ENCODE measurements around the gene FLG2. TPM values are rescaled to one million over a fixed set of nuclear protein-coding genes. Genes with fewer than 3 reads are reported as not detected.

Gene FLG2
- total RNA-seq, 6 experiments from 2014 or later: not detected

DNA sequence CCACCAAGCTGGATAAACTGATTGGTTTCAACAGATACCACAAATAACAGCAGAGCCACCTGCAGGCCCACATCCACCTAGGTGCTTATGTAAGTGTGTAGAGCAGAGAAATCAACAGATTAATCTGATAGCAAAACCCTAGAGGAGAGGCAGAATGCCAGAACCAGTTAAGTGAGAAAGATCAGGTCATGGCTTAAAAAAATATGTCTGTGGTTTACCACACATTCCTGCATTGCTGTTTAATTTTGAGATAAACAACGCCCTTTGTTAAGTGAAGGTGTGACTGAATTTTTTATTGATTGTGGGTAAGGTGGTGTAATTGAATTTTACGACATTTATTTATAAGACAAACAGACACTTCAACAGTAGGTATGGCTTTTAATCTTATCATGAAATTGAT, 33.1 kb upstream of the FLG2 start:
- Mint-ChIP-seq H3K27me3 (ENCODE audit: insufficient read depth) (peaks cover 1% of the 10 kb centered on the region; the same call in 1 of the 2 replicates), H3K4me3 (no peak overlapping the region), H3K36me3 (ENCODE audit: low read depth) (no peaks in the 10 kb centered on the region), H3K27ac (no peak overlapping the region), H3K9me3 (peaks cover 10% of the 10 kb centered on the region), H3K4me1 (ENCODE audit: low read depth) (no peaks in the 10 kb centered on the region)
- TF ChIP-seq, protein P1, sequence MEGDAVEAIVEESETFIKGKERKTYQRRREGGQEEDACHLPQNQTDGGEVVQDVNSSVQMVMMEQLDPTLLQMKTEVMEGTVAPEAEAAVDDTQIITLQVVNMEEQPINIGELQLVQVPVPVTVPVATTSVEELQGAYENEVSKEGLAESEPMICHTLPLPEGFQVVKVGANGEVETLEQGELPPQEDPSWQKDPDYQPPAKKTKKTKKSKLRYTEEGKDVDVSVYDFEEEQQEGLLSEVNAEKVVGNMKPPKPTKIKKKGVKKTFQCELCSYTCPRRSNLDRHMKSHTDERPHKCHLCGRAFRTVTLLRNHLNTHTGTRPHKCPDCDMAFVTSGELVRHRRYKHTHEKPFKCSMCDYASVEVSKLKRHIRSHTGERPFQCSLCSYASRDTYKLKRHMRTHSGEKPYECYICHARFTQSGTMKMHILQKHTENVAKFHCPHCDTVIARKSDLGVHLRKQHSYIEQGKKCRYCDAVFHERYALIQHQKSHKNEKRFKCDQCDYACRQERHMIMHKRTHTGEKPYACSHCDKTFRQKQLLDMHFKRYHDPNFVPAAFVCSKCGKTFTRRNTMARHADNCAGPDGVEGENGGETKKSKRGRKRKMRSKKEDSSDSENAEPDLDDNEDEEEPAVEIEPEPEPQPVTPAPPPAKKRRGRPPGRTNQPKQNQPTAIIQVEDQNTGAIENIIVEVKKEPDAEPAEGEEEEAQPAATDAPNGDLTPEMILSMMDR (IDR thresholded peaks at IDR 0.05): no peak
- DNase-seq: no peak

- Mint-ChIP-seq H3K9me3 (peaks cover 18% of the 10 kb centered on the region), H3K4me3 (no peak overlapping the region), H3K36me3 (ENCODE audit: low read depth) (no peaks in the 10 kb centered on the region), H3K4me1 (ENCODE audit: low read depth) (no peaks in the 10 kb centered on the region), H3K27me3 (ENCODE audit: insufficient read depth) (no peaks in the 10 kb centered on the region), H3K27ac (no peak overlapping the region)
- TF ChIP-seq, protein P1 (IDR thresholded peaks at IDR 0.05): no peak
- DNase-seq: no peak
These were observed 29.1 kb upstream of the FLG2 start for GRCh38 chr1:152388889-152389288.

- no peak for DNase-seq
- TF ChIP-seq, protein P1 (IDR thresholded peaks at IDR 0.05): no peak
- H3K27ac Mint-ChIP-seq: no peak overlapping the region
- H3K4me1 Mint-ChIP-seq (ENCODE audit: low read depth): no peaks in the 10 kb centered on the region
- no peaks in the 10 kb centered on the region for H3K36me3 Mint-ChIP-seq (ENCODE audit: low read depth)
- no peaks in the 10 kb centered on the region; the same call in 1 of the 2 replicates for H3K27me3 Mint-ChIP-seq (ENCODE audit: insufficient read depth)
- peaks cover 18% of the 10 kb centered on the region for H3K9me3 Mint-ChIP-seq
- H3K4me3 Mint-ChIP-seq: no peak overlapping the region
These were observed 27.1 kb upstream of the FLG2 start for GRCh38 chr1:152386940-152387339.

DNA sequence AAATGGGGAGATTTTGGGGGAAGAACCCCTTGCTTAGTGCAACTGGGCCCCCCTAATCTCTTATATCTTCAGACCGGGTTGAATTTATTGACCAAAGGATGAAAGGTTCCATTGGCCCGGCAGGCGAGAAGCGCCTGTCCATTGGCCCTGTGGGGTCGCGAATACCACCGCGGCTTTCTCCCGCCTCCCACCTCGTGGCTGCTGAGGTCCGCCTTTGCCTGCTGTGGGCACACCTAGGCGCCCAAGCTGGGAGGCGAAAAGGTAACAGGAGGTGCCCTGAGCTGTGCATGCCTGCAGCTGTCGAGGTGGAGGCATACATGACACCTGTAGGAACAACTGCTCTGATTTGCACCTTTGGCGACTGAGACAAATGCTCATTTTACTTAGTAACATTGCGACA, 21.1 kb upstream of the FLG2 start:
- Mint-ChIP-seq H3K36me3 (ENCODE audit: low read depth) (no peaks in the 10 kb centered on the region), H3K4me3 (no peak overlapping the region), H3K4me1 (ENCODE audit: low read depth) (no peaks in the 10 kb centered on the region), H3K9me3 (peaks cover 5% of the 10 kb centered on the region; the same call in 1 of the 2 replicates), H3K27me3 (ENCODE audit: insufficient read depth) (no peaks in the 10 kb centered on the region; the same call in 1 of the 2 replicates), H3K27ac (no peak overlapping the region)
- TF ChIP-seq, protein P1 (IDR thresholded peaks at IDR 0.05): no peak
- DNase-seq: no peak

GRCh38 chr1:152374451-152374850, 14.6 kb upstream of the FLG2 start:
- DNase-seq: no peak
- Mint-ChIP-seq H3K27ac (no peak overlapping the region), H3K4me3 (no peak overlapping the region), H3K36me3 (ENCODE audit: low read depth) (no peaks in the 10 kb centered on the region), H3K4me1 (ENCODE audit: low read depth) (no peaks in the 10 kb centered on the region), H3K27me3 (ENCODE audit: insufficient read depth) (no peaks in the 10 kb centered on the region; the same call in none of the 2 replicates), H3K9me3 (peaks cover 7% of the 10 kb centered on the region; the same call in 1 of the 2 replicates)
- TF ChIP-seq, protein P1 (IDR thresholded peaks at IDR 0.05): no peak

- H3K4me1 Mint-ChIP-seq (ENCODE audit: low read depth): no peaks in the 10 kb centered on the region
- no peak overlapping the region for H3K4me3 Mint-ChIP-seq
- DNase-seq: no peak
- H3K27ac Mint-ChIP-seq: no peak overlapping the region
- TF ChIP-seq, protein P1 (IDR thresholded peaks at IDR 0.05): no peak
- peaks cover 17% of the 10 kb centered on the region for H3K9me3 Mint-ChIP-seq
- no peaks in the 10 kb centered on the region for H3K36me3 Mint-ChIP-seq (ENCODE audit: low read depth)
- no peaks in the 10 kb centered on the region; the same call in none of the 2 replicates for H3K27me3 Mint-ChIP-seq (ENCODE audit: insufficient read depth)
These were observed 12.9 kb upstream of the FLG2 start for GRCh38 chr1:152372672-152373071.
